IMR-90 (cell line): Measurements from ENCODE around the gene ABLIM3.

Experiments used
- BHLHE40 ChIP-seq: fragments of 150-350 bp; IDR thresholded peaks from 2 replicates; pipeline ENCODE4 v1.6.1; 2016; ENCODE audit warnings: mild to moderate bottlenecking, low read depth, low read length
- CEBPB ChIP-seq: IDR thresholded peaks from 2 replicates; pipeline ENCODE4 v1.6.1; 2012; ENCODE audit warnings: low read depth, low read length, improper control_type of control experiment
- CHD1 ChIP-seq: IDR thresholded peaks from 2 replicates; pipeline ENCODE4 v1.6.1; 2012; ENCODE audit warnings: low read depth, low read length, improper control_type of control experiment
- CTCF ChIP-seq: conservative IDR thresholded peaks from 2 replicates; pipeline ENCODE4 v1.5.1; 2012; ENCODE audit warnings: mild to moderate bottlenecking, low read depth, low read length, improper control_type of control experiment
- ELK1 ChIP-seq: fragments of 150-350 bp; IDR thresholded peaks from 2 replicates; pipeline ENCODE4 v1.6.1; 2016; ENCODE audit warnings: low read depth, mild to moderate bottlenecking, low read length, moderate library complexity, borderline replicate concordance
- FOS ChIP-seq: fragments of 150-350 bp; IDR thresholded peaks from 2 replicates; pipeline ENCODE4 v1.6.1; 2016; ENCODE audit warnings: low read depth, low read length
- MAFK ChIP-seq: IDR thresholded peaks from 2 replicates; pipeline ENCODE4 v1.6.1; 2012; ENCODE audit warnings: low read depth, low read length, improper control_type of control experiment
- MXI1 ChIP-seq: IDR thresholded peaks from 2 replicates; pipeline ENCODE4 v1.6.1; 2012; ENCODE audit warnings: low read depth, mild to moderate bottlenecking, low read length, moderate library complexity, borderline replicate concordance
- POLR2A ChIP-seq: IDR thresholded peaks from 2 replicates; pipeline ENCODE4 v1.6.1; 2012; ENCODE audit warnings: mild to moderate bottlenecking, low read depth, low read length
- RAD21 ChIP-seq: IDR thresholded peaks from 2 replicates; pipeline ENCODE4 v1.6.1; 2012; ENCODE audit warnings: low read length, improper control_type of control experiment
- RCOR1 ChIP-seq: IDR thresholded peaks from 2 replicates; pipeline ENCODE4 v1.6.1; 2012; ENCODE audit warnings: mild to moderate bottlenecking, low read length, improper control_type of control experiment; ENCODE audit not compliant: insufficient replicate concordance
- RFX5 ChIP-seq: IDR thresholded peaks from 2 replicates; pipeline ENCODE4 v1.8.0; 2012; ENCODE audit warnings: low read depth, mild to moderate bottlenecking, low read length, moderate library complexity
- SMC3 ChIP-seq: fragments of 150-350 bp; IDR thresholded peaks from 2 replicates; pipeline ENCODE4 v1.6.1; 2016; ENCODE audit warnings: low read depth, mild to moderate bottlenecking, antibody characterized with exemption, low read length, moderate library complexity
- USF2 ChIP-seq: fragments of 150-350 bp; IDR thresholded peaks from 2 replicates; pipeline ENCODE4 v1.6.1; 2017; ENCODE audit warnings: mild to moderate bottlenecking, antibody characterized with exemption, low read length, low read depth

GRCh38 chr5:149224282-149224681 is 83.0 kb downstream of the ABLIM3 start:
- TF ChIP-seq CTCF, result no peak
- TF ChIP-seq MAFK, result no peak
- no peak for TF ChIP-seq MXI1
- TF ChIP-seq POLR2A, result no peak
- TF ChIP-seq CEBPB, result no peak
- TF ChIP-seq RAD21, result no peak
- no peak for TF ChIP-seq ELK1
- no peak for TF ChIP-seq BHLHE40
- no peak for TF ChIP-seq FOS
- no peak for TF ChIP-seq USF2
- no peak for TF ChIP-seq RFX5
- no peak for TF ChIP-seq RCOR1
- no peak for TF ChIP-seq CHD1
- no peak for TF ChIP-seq SMC3
